IPS-15b (cell line): ENCODE results near the gene SLC41A2.

ENCODE experiments used
- H3K27me3 ChIP-seq: one replicate; pipeline ENCODE4 v1.6.1; 2013; ENCODE audit warnings: low read length; ENCODE audit not compliant: control insufficient read depth, insufficient read depth
- H3K36me3 ChIP-seq: one replicate; pipeline ENCODE4 v1.6.1; 2013; ENCODE audit warnings: low read length; ENCODE audit not compliant: control insufficient read depth, insufficient read depth
- H3K4me1 ChIP-seq: one replicate; pipeline ENCODE4 v1.6.1; 2013; ENCODE audit warnings: mild to moderate bottlenecking, low read length; ENCODE audit not compliant: control insufficient read depth, insufficient read depth
- H3K4me3 ChIP-seq: one replicate; pipeline ENCODE4 v1.5.1; 2013; ENCODE audit warnings: low read depth, low read length
- H3K9ac ChIP-seq: one replicate; pipeline ENCODE4 v1.6.1; 2013; ENCODE audit warnings: low read depth, mild to moderate bottlenecking, low read length
- H3K9me3 ChIP-seq: one replicate; pipeline ENCODE4 v1.6.1; 2013; ENCODE audit warnings: mild to moderate bottlenecking, low read length; ENCODE audit not compliant: control insufficient read depth, insufficient read depth

The SLC41A2 gene, protein sequence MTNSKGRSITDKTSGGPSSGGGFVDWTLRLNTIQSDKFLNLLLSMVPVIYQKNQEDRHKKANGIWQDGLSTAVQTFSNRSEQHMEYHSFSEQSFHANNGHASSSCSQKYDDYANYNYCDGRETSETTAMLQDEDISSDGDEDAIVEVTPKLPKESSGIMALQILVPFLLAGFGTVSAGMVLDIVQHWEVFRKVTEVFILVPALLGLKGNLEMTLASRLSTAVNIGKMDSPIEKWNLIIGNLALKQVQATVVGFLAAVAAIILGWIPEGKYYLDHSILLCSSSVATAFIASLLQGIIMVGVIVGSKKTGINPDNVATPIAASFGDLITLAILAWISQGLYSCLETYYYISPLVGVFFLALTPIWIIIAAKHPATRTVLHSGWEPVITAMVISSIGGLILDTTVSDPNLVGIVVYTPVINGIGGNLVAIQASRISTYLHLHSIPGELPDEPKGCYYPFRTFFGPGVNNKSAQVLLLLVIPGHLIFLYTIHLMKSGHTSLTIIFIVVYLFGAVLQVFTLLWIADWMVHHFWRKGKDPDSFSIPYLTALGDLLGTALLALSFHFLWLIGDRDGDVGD

DNA sequence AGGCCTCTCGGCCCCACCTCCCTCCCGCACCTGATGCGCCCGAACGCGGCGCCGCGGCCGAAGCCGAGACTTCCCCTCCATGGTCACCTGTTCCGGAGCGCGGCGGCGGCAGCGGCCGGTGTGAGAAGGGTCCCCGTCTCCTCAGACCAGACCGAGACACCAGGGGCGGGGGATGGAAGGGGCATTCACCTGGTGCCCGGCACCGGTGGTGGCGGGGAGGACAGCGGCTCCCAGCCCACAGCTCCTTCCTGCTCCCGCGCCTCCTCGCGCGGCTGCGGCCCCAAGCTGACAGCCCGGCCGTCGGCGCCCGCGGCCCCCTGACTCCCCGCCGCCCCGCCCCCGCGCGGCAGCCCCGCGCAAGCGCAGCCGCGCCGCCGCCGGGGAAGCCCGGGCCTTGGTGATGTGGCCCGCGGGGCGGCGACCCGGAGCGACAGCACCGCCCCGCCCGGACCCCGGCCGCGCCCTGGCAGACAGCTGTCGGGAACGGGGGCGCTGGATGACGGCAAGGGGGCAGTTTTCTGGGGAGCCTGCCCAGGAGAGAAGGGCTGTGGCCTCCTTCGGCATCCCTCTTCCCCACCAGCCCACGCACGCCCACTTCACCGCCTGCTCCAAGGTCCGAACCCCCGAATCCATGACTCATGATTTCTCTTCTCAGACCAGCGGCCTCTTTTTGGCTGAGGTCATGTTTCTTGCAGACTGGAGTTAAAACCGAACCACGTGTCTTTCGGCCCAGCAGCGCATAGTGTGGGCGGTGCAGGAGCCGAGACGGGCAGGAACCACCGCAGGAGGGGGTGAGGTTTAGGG, at the start of gene SLC41A2:
Gene SLC41A2, minus strand, starts transcription at position 290 of the 804 bp plus-strand sequence. CDS start 29,763 bp downstream, outside the sequence.
- H3K27me3 ChIP-seq = peaks cover 25% of the 10 kb centered on the region
- H3K36me3 ChIP-seq = no peaks in the 10 kb centered on the region
- H3K9me3 ChIP-seq = no peaks in the 10 kb centered on the region
- peak within 1 kb of the TSS; percentile 77 for H3K9ac ChIP-seq
- H3K4me1 ChIP-seq = no peaks in the 10 kb centered on the region
- peak within 1 kb of the TSS; percentile 77 for H3K4me3 ChIP-seq

DNA sequence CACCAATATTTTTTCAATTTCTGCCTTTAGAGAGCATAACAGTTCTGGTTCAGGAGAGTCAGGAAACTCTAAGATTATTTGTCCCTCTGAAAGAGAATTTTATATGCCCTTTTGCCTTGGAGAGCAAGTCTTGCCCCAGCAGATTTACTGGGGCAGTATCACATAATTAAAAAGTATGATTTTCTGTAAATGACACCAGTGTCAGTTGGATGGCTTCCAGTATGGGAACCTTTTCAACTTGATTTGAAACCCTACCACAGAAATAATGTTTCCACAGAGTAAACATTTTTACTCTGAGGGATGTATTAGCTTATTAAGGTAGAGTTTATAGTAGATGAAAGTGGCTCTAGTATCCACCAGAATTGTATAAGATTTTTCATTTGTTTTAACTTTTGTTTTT, 43.4 kb upstream of the SLC41A2 start:
- no peak overlapping the region for H3K4me3 ChIP-seq
- no peaks in the 10 kb centered on the region for H3K27me3 ChIP-seq
- no peaks in the 10 kb centered on the region for H3K9me3 ChIP-seq
- H3K4me1 ChIP-seq = no peaks in the 10 kb centered on the region
- H3K36me3 ChIP-seq = peaks cover 16% of the 10 kb centered on the region
- no peak overlapping the region for H3K9ac ChIP-seq

DNA sequence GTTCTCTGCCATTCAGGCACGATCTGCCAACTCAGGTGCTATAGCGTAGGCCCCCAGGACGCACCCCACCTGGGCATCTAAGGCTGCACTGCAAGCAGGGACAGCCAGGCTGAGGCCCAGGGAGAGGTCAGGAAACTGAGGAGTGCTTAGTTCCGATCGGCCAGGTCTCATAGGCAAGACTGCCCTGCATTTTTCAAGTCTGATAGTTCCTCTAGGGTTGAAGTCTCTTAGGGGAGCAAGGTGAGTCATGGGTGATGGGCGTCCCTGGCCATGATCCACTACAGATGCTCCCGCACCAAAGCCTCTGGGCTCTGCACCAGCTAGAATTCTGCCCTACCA, 41.2 kb upstream of the SLC41A2 start:
- Histone ChIP-seq H3K9me3 (no peaks in the 10 kb centered on the region), H3K4me3 (no peak overlapping the region), H3K4me1 (no peaks in the 10 kb centered on the region), H3K27me3 (no peaks in the 10 kb centered on the region), H3K9ac (no peak overlapping the region), H3K36me3 (peaks cover 20% of the 10 kb centered on the region)

DNA sequence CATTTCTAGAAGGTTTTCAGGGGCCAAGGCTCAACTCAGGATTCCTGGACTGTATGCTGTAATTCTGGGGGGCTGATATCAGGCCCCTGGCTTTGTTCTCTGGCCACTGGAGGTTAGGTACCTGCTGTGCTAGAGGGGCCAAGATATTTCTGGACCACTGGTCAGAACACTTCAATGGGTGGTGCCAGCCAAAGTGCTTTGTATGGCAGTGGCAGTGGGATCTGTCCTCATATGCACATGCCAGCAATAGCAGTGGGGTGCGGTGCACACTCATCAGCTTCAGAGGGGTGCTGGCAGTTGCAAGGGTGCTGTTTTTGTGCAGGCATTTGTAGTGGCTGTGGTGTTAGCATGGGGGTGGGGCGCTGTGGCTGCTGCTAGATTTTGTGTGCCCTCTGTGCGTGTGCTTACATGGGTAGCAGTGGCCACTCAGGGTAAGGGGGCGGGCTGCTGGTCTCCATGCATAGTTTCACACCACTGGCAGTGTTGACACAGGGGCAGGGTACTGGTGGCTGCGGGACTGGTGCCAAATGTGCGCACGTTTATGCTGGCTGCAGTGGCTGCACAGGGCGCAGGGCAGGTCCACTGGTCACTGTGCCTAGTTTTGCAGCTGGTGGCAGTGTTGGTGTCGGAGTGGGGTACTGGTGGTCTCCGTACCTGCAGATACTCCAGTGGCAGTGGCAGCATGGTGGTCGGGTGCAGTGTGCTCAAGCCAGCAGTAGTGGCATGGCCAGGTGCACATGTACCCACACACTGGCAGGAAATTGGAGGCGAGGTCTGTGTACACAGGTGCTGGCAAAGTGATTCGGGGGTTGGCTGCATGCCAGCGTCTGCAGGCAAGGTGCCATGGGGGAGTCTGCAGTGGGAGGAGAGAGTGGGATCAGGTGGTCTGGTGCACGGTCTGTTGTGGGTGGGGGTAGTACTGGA, 40.6 kb upstream of the SLC41A2 start:
- Histone ChIP-seq H3K4me1 (no peaks in the 10 kb centered on the region), H3K9ac (no peak overlapping the region), H3K27me3 (no peaks in the 10 kb centered on the region), H3K4me3 (no peak overlapping the region), H3K9me3 (no peaks in the 10 kb centered on the region), H3K36me3 (peaks cover 20% of the 10 kb centered on the region)

DNA sequence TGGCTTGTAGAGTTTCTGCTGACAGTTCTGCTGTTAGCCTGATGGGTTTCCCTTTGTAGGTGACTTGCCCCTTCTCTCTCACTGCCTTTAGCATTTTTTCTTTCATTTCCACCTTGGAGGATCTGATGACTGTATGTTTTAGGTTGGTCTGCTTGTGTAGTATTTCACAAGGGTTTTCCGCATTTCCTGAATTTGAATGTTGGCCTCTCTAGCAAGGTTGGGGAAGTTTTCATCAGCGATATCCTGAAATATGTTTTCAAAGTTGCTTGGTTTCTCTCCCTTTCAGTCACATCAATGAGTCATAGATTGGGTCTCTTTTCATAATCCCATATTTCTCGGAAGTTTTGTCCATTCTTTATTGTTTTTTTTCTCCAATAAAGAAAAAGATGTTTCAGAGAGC, 39.5 kb upstream of the SLC41A2 start:
- H3K27me3 ChIP-seq = no peaks in the 10 kb centered on the region
- H3K36me3 ChIP-seq = peaks cover 20% of the 10 kb centered on the region
- H3K4me3 ChIP-seq = no peak overlapping the region
- no peak overlapping the region for H3K9ac ChIP-seq
- H3K4me1 ChIP-seq = no peaks in the 10 kb centered on the region
- H3K9me3 ChIP-seq = no peaks in the 10 kb centered on the region

DNA sequence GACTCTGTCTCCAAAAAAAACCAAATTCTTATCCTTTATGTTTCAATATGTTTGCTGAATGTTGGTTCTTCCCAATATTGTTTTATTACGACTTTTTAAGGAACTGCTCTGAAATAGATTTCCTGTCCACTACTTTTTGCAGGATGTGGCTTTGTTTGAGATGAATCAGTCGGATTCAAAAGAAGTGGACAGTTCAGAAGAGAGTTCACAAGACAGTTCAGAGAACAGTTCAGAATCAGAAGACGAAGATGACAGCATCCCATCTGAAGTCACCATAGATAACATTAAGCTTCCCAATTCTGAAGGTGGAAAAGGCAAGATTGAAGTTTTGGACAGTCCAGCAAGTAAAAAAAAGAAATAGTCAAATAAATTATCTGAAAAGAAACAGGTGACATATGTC, 36.2 kb upstream of the SLC41A2 start:
- H3K4me3 ChIP-seq = no peak overlapping the region

DNA sequence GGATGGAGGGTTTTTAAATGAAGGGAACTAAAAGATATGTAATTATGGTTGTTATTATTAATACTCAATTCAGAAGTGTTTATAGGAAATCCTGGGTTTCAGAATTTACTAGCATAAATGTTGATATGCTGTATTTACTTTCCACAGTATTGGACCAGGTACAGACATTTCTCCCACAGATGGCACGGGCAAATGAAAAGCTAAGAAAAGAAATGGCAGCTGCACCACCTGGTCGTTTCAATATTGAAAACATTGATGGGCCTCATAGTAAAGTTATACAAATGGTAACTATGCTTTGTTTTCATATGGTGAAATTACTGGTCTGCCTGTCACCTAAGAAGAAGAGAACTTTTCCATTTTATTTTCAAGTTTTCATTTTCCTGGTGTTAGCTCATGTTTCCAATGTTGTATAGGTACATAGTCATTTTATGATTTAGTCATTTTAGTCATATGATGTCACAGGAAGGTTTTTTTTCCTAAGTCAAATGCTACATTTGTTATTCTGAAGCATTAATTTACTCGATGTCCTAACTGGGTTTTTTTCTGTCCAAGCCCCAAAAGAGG, 33.6 kb upstream of the SLC41A2 start:
- Histone ChIP-seq H3K27me3 (no peaks in the 10 kb centered on the region), H3K36me3 (peaks cover 13% of the 10 kb centered on the region), H3K9ac (no peak overlapping the region), H3K9me3 (no peaks in the 10 kb centered on the region), H3K4me1 (peaks cover 3% of the 10 kb centered on the region), H3K4me3 (no peak overlapping the region)

More for the DNA sequence above, 36.2 kb upstream of the SLC41A2 start:
- Histone ChIP-seq H3K9me3 (no peaks in the 10 kb centered on the region), H3K9ac (no peak overlapping the region), H3K36me3 (peaks cover 18% of the 10 kb centered on the region), H3K27me3 (no peaks in the 10 kb centered on the region), H3K4me1 (no peaks in the 10 kb centered on the region)

DNA sequence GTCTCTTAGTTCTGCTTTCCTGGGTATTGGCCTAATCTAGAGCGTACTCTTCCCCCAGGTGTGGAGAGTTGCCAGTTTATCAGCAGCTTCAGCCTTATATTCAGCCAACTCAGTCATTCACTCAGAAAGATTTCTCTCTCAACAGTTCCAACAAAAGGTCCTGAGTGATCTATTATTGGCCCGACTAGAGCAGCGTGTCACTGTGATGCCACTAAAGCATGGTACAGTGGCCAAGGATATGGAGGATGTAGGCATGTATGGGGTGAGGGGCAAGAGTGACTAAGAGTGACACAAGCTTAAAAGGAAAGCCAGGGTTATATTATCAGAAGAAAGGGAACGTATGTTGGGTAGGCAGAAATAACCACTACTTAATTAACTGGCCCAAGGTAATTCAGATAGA, 32.9 kb upstream of the SLC41A2 start:
- Histone ChIP-seq H3K36me3 (peaks cover 11% of the 10 kb centered on the region), H3K4me3 (no peak overlapping the region), H3K4me1 (peaks cover 3% of the 10 kb centered on the region)

DNA sequence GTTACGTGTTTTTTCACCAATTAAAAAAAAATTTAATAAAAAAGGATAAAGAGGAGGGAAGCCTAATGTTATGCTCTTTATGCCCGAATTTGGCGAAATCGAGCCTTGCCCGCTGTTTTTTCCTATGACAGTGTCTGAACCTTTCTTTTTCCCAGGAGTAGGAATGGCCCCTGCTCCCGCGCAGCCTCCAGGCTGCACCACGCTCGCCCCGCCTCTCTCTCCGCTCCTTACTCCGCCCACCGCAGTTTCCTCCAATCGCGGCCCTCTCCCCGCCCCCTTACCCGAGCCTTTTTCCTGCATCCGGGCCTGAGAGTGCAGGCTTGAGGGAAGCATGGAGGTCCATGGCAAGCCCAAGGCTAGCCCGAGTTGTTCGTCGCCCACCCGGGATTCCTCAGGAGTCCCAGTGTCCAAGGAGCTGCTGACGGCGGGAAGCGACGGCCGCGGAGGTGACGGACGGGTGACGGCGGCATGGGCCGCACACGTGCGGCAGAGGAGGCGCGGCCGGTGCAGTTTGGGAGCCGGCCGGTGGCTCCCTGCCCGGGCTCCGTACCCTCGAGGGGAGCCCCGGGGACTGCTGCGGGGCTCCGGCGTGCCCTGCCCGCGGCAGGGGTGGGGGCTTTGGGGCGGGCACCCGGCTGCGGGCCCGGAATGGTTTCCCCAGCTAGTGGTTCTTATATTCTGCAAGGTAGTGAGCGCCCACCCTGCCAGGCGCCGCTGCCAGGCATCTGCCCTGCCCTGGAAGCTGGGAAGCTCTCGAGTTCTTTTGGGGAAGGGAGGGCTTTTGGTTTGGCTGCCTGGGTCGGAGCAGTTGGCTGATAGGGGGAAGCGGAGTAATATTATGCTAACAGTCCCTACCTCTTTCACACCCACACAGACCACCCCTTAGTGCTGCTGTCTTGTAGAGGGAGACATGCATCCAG, 28.2 kb upstream of the SLC41A2 start, which contains the start of gene NOPCHAP1:
Gene NOPCHAP1, plus strand, starts transcription at position 295 of the 920 bp plus-strand sequence. Its CDS starts 37 bp downstream, at position 332.
- H3K9ac ChIP-seq = peak within 1 kb of the TSS; percentile 87
- no peaks in the 10 kb centered on the region for H3K27me3 ChIP-seq
- peak within 1 kb of the TSS; percentile 90 for H3K4me3 ChIP-seq
- H3K9me3 ChIP-seq = no peaks in the 10 kb centered on the region
- H3K36me3 ChIP-seq = no peaks in the 10 kb centered on the region
- peaks cover 3% of the 10 kb centered on the region for H3K4me1 ChIP-seq

More for the DNA sequence above, 32.9 kb upstream of the SLC41A2 start:
- H3K27me3 ChIP-seq = no peaks in the 10 kb centered on the region
- H3K9me3 ChIP-seq = no peaks in the 10 kb centered on the region
- no peak overlapping the region for H3K9ac ChIP-seq

DNA sequence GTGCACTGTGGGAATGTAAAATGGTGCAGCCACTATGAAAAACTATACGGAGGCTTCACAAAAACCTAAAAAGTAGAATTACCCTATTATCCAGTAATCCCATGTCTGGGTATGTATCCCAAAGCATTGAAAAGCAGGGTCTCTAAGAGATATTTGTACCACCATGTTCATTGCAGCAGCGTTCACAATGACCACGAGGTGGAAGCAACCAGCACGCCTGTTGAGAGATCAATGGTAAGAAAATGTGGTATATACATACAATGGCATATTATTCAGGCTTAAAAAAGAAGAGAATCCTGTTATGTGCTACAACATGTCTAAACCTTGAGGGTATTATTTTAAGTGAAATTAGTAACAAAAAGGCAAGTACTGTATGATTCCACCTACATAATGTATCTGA, 27.1 kb upstream of the SLC41A2 start:
- Histone ChIP-seq H3K36me3 (no peaks in the 10 kb centered on the region), H3K4me1 (peaks cover 3% of the 10 kb centered on the region), H3K9ac (no peak overlapping the region), H3K27me3 (no peaks in the 10 kb centered on the region), H3K9me3 (no peaks in the 10 kb centered on the region), H3K4me3 (no peak overlapping the region)
